PC-9 (cell line): ENCODE data around the gene TCF3. TPM values are rescaled to one million over a fixed set of nuclear protein-coding genes. Genes with fewer than 3 reads are reported as not detected.
A peak's percentile ranks its signal among the peaks of the same experiment; 100 is the strongest.

Source experiments
- BruUV-seq: library from RNA; stranded (reverse); fragments of 400-500 nt; replicated peaks from 2 replicates; lab custom pipeline; 2021; lab: Mats Ljungman, UMichigan
- CTCF ChIA-PET: fragments of 300-600 bp; sonication (Branson Sonifier 250); formaldehyde crosslinking; loops from one replicate; lab custom pipeline; 2022; ENCODE audit warnings: antibody characterized with exemption; lab: Charles Lee
- POLR2A ChIA-PET: fragments of 300-600 bp; sonication (Branson Sonifier 250); formaldehyde crosslinking; loops from one replicate; lab custom pipeline; 2022; ENCODE audit warnings: antibody characterized with exemption; ENCODE audit not compliant: unreplicated experiment; lab: Charles Lee
- DNase-seq, 2 experiments: peaks; one replicate each; pipeline versions ENCODE4 v3.0.0 to v3.0.0-alpha.2; 2015 to 2022; ENCODE audit warnings: mixed read lengths in 1 of 2
- H2AFZ ChIP-seq: fragments of 200-600 bp; sonication (generic); 2 replicates; pipeline ENCODE4 v1.8.1; 2017; ENCODE audit warnings: antibody characterized with exemption
- H3F3A ChIP-seq: fragments of 200-600 bp; sonication (generic); 2 replicates; pipeline ENCODE4 v1.8.1; 2017; ENCODE audit warnings: antibody characterized with exemption, mild to moderate bottlenecking, low read depth; ENCODE audit not compliant: insufficient read depth
- H3K27ac ChIP-seq: fragments of 200-600 bp; sonication (generic); 2 replicates; pipeline ENCODE4 v1.6.1; 2016; ENCODE audit warnings: mixed run types
- H3K27me3 ChIP-seq: fragments of 200-600 bp; sonication (generic); 2 replicates; pipeline ENCODE4 v1.6.1; 2016; ENCODE audit warnings: low read depth, mixed run types; ENCODE audit not compliant: insufficient read depth
- H3K36me3 ChIP-seq: fragments of 200-600 bp; sonication (generic); 2 replicates; pipeline ENCODE4 v1.6.1; 2016; ENCODE audit warnings: low read depth, mixed run types
- H3K4me1 ChIP-seq: fragments of 200-600 bp; sonication (generic); replicated peaks from 2 replicates; pipeline ENCODE4 v1.6.1; 2016; ENCODE audit warnings: mixed run types; ENCODE audit not compliant: insufficient read depth
- H3K4me2 ChIP-seq: fragments of 200-600 bp; sonication (generic); 2 replicates; pipeline ENCODE4 v1.6.1; 2017; ENCODE audit warnings: mixed run types
- H3K4me3 ChIP-seq: fragments of 200-600 bp; sonication (generic); 2 replicates; pipeline ENCODE4 v1.6.1; 2016; ENCODE audit warnings: mixed run types
- H3K79me2 ChIP-seq: fragments of 200-600 bp; sonication (generic); 2 replicates; pipeline ENCODE4 v1.6.1; 2017; ENCODE audit warnings: low read depth, mixed run types
- H3K9me2 ChIP-seq: fragments of 200-600 bp; sonication (generic); 2 replicates; pipeline ENCODE4 v1.8.1; 2017; ENCODE audit warnings: mild to moderate bottlenecking; ENCODE audit not compliant: insufficient read depth
- H3K9me3 ChIP-seq: fragments of 200-600 bp; sonication (generic); 2 replicates; pipeline ENCODE4 v1.8.1; 2016; ENCODE audit warnings: low read depth; ENCODE audit not compliant: insufficient read depth
- H4K20me1 ChIP-seq: fragments of 200-600 bp; sonication (generic); 2 replicates; pipeline ENCODE4 v1.8.1; 2017; ENCODE audit not compliant: insufficient read depth
- CTCF ChIP-seq: fragments of 200-600 bp; sonication (generic); conservative IDR thresholded peaks from 2 replicates; pipeline ENCODE4 v1.6.1; 2017; ENCODE audit warnings: mixed run types, antibody characterized with exemption, mild to moderate bottlenecking, moderate library complexity
- EZH2 ChIP-seq: fragments of 200-600 bp; sonication (generic); IDR thresholded peaks from 2 replicates; pipeline ENCODE4 v1.8.0; 2017; ENCODE audit warnings: antibody characterized with exemption, low read depth
- intact Hi-C: fragments of 100-400 bp; cut with micrococcal nuclease; formaldehyde crosslinking; loops from one replicate; pipeline ENCODE4 v1.10.0; 2022; ENCODE audit not compliant: unreplicated experiment
- total RNA-seq: library from RNA; stranded (reverse); gene quantifications from 2 replicates; pipeline ENCODE4 v1.2.3, GENCODE V29; 2021

Gene TCF3
- total RNA-seq, 1 experiment from 2014 or later: 98.0 TPM

DNA sequence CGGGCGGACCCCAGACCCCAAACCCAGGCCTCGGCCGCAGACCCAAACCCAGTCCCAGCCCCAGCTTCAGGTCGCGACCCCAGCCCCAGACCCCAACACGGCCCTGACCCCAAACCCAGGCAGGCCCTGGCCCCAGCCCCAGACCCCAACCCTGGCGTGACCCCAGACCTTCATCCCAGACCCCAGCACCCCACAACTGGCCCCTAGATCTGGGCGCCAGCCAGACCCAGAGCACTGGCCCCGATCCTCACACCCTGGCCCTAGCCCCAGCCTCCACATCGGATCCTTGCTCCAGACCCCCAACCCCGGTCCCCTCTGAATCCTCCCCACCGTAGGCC, 67.2 kb downstream of the TCF3 start:
- Histone ChIP-seq H2AFZ (no peak overlapping the region), H3K4me1 (peaks cover 14% of the 10 kb centered on the region), H4K20me1 (peaks cover 7% of the 10 kb centered on the region), H3K36me3 (no peaks in the 10 kb centered on the region), H3F3A (peaks cover 29% of the 10 kb centered on the region; the same call in 1 of the 2 replicates), H3K27ac (no peak overlapping the region), H3K79me2 (peaks cover 40% of the 10 kb centered on the region), H3K4me2 (no peak overlapping the region), H3K27me3 (no peaks in the 10 kb centered on the region), H3K4me3 (no peak overlapping the region), H3K9me3 (no peaks in the 10 kb centered on the region), H3K9me2 (no peaks in the 10 kb centered on the region)
- CTCF ChIA-PET: no interaction called here
- DNase-seq: no peak
- POLR2A ChIA-PET: no interaction called here
- BruUV-seq: no TSS peak
- TF ChIP-seq CTCF: no peak
- TF ChIP-seq EZH2: no peak
- intact Hi-C loops: no loop called here

GRCh38 chr19:1584500-1585242, 67.7 kb downstream of the TCF3 start:
- Histone ChIP-seq H3K4me1 (peaks cover 12% of the 10 kb centered on the region), H3F3A (peaks cover 24% of the 10 kb centered on the region; the same call in 1 of the 2 replicates), H4K20me1 (peaks cover 2% of the 10 kb centered on the region), H3K4me2 (no peak overlapping the region), H3K27ac (no peak overlapping the region), H3K9me3 (no peaks in the 10 kb centered on the region), H3K79me2 (peaks cover 34% of the 10 kb centered on the region), H3K36me3 (no peaks in the 10 kb centered on the region), H2AFZ (no peak overlapping the region), H3K27me3 (no peaks in the 10 kb centered on the region), H3K4me3 (no peak overlapping the region), H3K9me2 (no peaks in the 10 kb centered on the region)
- TF ChIP-seq EZH2: no peak
- TF ChIP-seq CTCF: no peak
- no peak for DNase-seq
- ChIA-PET POLR2A (no interaction called here), CTCF (no interaction called here)
- intact Hi-C loops: no loop called here
- no TSS peak for BruUV-seq

DNA sequence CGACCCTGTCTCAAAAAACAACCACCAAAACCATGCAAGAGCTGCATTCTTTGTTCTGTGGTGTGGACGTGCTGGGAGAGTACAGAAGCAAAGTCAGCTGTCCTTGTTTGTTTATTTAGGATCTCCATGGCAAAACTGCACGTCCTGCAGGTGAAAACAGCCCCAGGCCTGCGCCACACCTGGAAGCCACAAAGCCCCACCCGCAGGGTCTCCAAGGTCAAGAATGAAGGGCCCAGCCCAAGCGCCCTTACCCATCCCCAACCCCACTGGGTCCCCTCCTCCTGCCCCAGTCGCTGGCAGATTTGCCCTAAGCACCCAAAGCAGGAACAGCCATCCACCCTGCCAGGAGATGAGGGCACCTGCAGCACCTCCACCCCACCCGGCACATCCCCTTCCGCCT, 70.2 kb downstream of the TCF3 start:
- H3F3A ChIP-seq: peaks cover 3% of the 10 kb centered on the region; the same call in 1 of the 2 replicates
- no peaks in the 10 kb centered on the region for H3K27me3 ChIP-seq
- ChIA-PET POLR2A (interaction anchor here (0.6 kb wide), 1 partner anchor 478 kb away, joined by 6 read pairs; no protein-coding TSS in a partner anchor), CTCF (interaction anchor here (0.6 to 0.7 kb wide), 2 partner anchors 29 to 36 kb away, joined by 3 to 6 read pairs; no protein-coding TSS in a partner anchor)
- H3K4me2 ChIP-seq: no peak overlapping the region
- DNase-seq: peak; percentile 82 to 90
- no peaks in the 10 kb centered on the region for H3K9me3 ChIP-seq
- H3K4me1 ChIP-seq: peaks cover 12% of the 10 kb centered on the region
- intact Hi-C loops: no loop called here
- no peak overlapping the region for H3K4me3 ChIP-seq
- H4K20me1 ChIP-seq: no peaks in the 10 kb centered on the region
- H3K79me2 ChIP-seq: peaks cover 16% of the 10 kb centered on the region
- no peak for TF ChIP-seq CTCF
- no peak for TF ChIP-seq EZH2
- H3K9me2 ChIP-seq: no peaks in the 10 kb centered on the region
- H2AFZ ChIP-seq: no peak overlapping the region
- no peaks in the 10 kb centered on the region for H3K36me3 ChIP-seq
- H3K27ac ChIP-seq: peak overlapping the region; percentile 37; the same call in 1 of the 2 replicates
- BruUV-seq: no TSS peak
